ENCODE data around the gene ATF4.

GRCh38 chr22:39508393-39508792 lies 12.0 kb upstream of the ATF4 start:
- TF ChIP-seq CTCF (IDR thresholded peaks at IDR 0.05; ENCODE audit: insufficient read depth, low read depth, low read length), result no peak
- no peak for TF ChIP-seq EZH2 (IDR thresholded peaks at IDR 0.05; ENCODE audit: insufficient read depth, low read length)
